SK-N-SH (cell line): ENCODE measurements around the gene NTM. TPM values are rescaled to one million over a fixed set of nuclear protein-coding genes. Genes with fewer than 3 reads are reported as not detected.

Source experiments
- CTCF ChIA-PET: fragments of 300-600, 350-600 bp; formaldehyde crosslinking; extraction: SDS; loops from one replicate; lab custom pipeline; 2021; lab: Yijun Ruan, JAX
- POLR2A ChIA-PET: fragments of 350-600 bp; sonication (Branson Sonifier 250); formaldehyde crosslinking; extraction: SDS; loops from one replicate; lab custom pipeline; 2020; ENCODE audit warnings: antibody characterized with exemption, inconsistent platforms; lab: Yijun Ruan, JAX
- DNase-seq: peaks from one replicate; pipeline ENCODE4 v3.0.0; 2012
- H2AFZ ChIP-seq: fragments of 200-600 bp; sonication (generic); 2 replicates; pipeline ENCODE4 v1.8.1; 2016; ENCODE audit warnings: antibody characterized with exemption, mild to moderate bottlenecking, low read depth
- H3F3A ChIP-seq: fragments of 200-600 bp; sonication (generic); replicated peaks from 2 replicates; pipeline ENCODE3; 2016; ENCODE audit warnings: antibody characterized with exemption, mild to moderate bottlenecking; ENCODE audit not compliant: insufficient read depth
- H3K27ac ChIP-seq, 2 experiments: fragments of 200-500 bp in 1 of 2; fragments of 200-600 bp in 1 of 2; sonication (Bioruptor generic) in 1 of 2; sonication (generic), shearing (Covaris generic) in 1 of 2; 2 replicates each; pipeline versions ENCODE4 v1.5.1 to v1.6.1; 2014 to 2016; ENCODE audit warnings: low read depth in 2 of 2, inconsistent platforms in 1 of 2, low read length in 1 of 2, mild to moderate bottlenecking in 1 of 2, mixed read lengths in 1 of 2
- H3K27me3 ChIP-seq: fragments of 200-600 bp; sonication (generic), shearing (Covaris generic); 2 replicates; pipeline ENCODE4 v1.6.1; 2016; ENCODE audit warnings: mixed run types; ENCODE audit not compliant: insufficient read depth
- H3K36me3 ChIP-seq, 2 experiments: fragments of 200-500 bp in 1 of 2; fragments of 200-600 bp in 1 of 2; sonication (Bioruptor generic) in 1 of 2; sonication (generic) in 1 of 2; replicated peaks in 1 of 2; 2 replicates each; pipeline versions ENCODE3 to v1.5.1; 2014 to 2016; ENCODE audit warnings: low read length in 1 of 2, mild to moderate bottlenecking in 1 of 2; ENCODE audit not compliant: insufficient read depth in 2 of 2, control insufficient read depth in 1 of 2
- H3K4me1 ChIP-seq, 2 experiments: fragments of 200-500 bp in 1 of 2; fragments of 200-600 bp in 1 of 2; sonication (Bioruptor generic) in 1 of 2; sonication (generic), shearing (Covaris generic) in 1 of 2; 2 replicates each; pipeline versions ENCODE4 v1.5.1 to v1.6.1; 2014 to 2016; ENCODE audit warnings: low read depth in 1 of 2, low read length in 1 of 2, mixed run types in 1 of 2; ENCODE audit not compliant: insufficient read depth in 2 of 2, control insufficient read depth in 1 of 2
- H3K4me2 ChIP-seq: fragments of 200-600 bp; sonication (generic), shearing (Covaris generic); 2 replicates; pipeline ENCODE4 v1.6.1; 2017; ENCODE audit warnings: mixed run types
- H3K4me3 ChIP-seq, 2 experiments: fragments of 200-500 bp in 1 of 2; fragments of 200-600 bp in 1 of 2; sonication (Bioruptor generic) in 1 of 2; sonication (generic), shearing (Covaris generic) in 1 of 2; 2 replicates each; pipeline versions ENCODE4 v1.5.1 to v1.8.1; 2014 to 2016; ENCODE audit warnings: low read depth in 2 of 2, inconsistent platforms in 1 of 2, low read length in 1 of 2, mild to moderate bottlenecking in 1 of 2, mixed read lengths in 1 of 2, moderate library complexity in 1 of 2
- H3K79me2 ChIP-seq: fragments of 200-600 bp; sonication (generic); 2 replicates; pipeline ENCODE4 v1.8.1; 2017; ENCODE audit warnings: mild to moderate bottlenecking; ENCODE audit not compliant: insufficient read depth
- H3K9ac ChIP-seq: fragments of 200-600 bp; sonication (generic); 2 replicates; pipeline ENCODE4 v1.6.1; 2017; ENCODE audit warnings: mixed run types
- H3K9me2 ChIP-seq: fragments of 200-600 bp; sonication (generic); 2 replicates; pipeline ENCODE4 v1.6.1; 2017; ENCODE audit warnings: mixed run types
- H3K9me3 ChIP-seq: fragments of 200-600 bp; sonication (generic); 2 replicates; pipeline ENCODE4 v1.6.1; 2017; ENCODE audit warnings: mixed run types, mild to moderate bottlenecking, moderate library complexity
- H4K20me1 ChIP-seq: fragments of 200-600 bp; sonication (generic); 2 replicates; pipeline ENCODE4 v1.6.1; 2017; ENCODE audit warnings: mild to moderate bottlenecking, mixed run types; ENCODE audit not compliant: insufficient read depth
- CHD2 ChIP-seq: fragments of 150-350 bp; IDR thresholded peaks from 2 replicates; pipeline ENCODE4 v1.6.1; 2018; ENCODE audit warnings: low read length; ENCODE audit not compliant: partially characterized antibody
- ELF1 ChIP-seq: IDR thresholded peaks from 2 replicates; pipeline ENCODE4 v1.4.0; 2012
- EP300 ChIP-seq, 2 experiments: IDR thresholded peaks; 2 replicates each; pipeline versions ENCODE4 v1.4.0 to v1.6.1; 2012; ENCODE audit warnings: borderline replicate concordance in 1 of 2, low read depth in 1 of 2, low read length in 1 of 2
- EZH2phosphoT487 ChIP-seq: fragments of 200-600 bp; sonication (generic); IDR thresholded peaks from 2 replicates; pipeline ENCODE4 v1.6.1; 2017; ENCODE audit warnings: low read depth, mixed run types, mild to moderate bottlenecking, antibody characterized with exemption, moderate library complexity, borderline replicate concordance
- FOSL2 ChIP-seq: IDR thresholded peaks from 2 replicates; pipeline ENCODE4 v1.4.0; 2012; ENCODE audit warnings: low read depth, mild to moderate bottlenecking, moderate library complexity, borderline replicate concordance
- FOXJ3 ChIP-seq: sonication (generic); formaldehyde crosslinking; IDR thresholded peaks from 2 replicates; pipeline ENCODE4 v1.5.1; 2020; ENCODE audit warnings: mild to moderate bottlenecking, missing genetic modification reagents
- GABPA ChIP-seq: IDR thresholded peaks from 2 replicates; pipeline ENCODE4 v1.4.0; 2012; ENCODE audit warnings: low read depth, mild to moderate bottlenecking
- GATA2 ChIP-seq: sonication (generic); formaldehyde crosslinking; IDR thresholded peaks from 2 replicates; pipeline ENCODE4 v1.5.0; 2020; ENCODE audit warnings: mild to moderate bottlenecking, missing genetic modification reagents
- JUND ChIP-seq: IDR thresholded peaks from 2 replicates; pipeline ENCODE4 v1.4.0; 2012
- MXI1 ChIP-seq: IDR thresholded peaks from 2 replicates; pipeline ENCODE4 v1.6.1; 2012; ENCODE audit warnings: mild to moderate bottlenecking, low read depth, low read length, improper control_type of control experiment
- NRF1 ChIP-seq: IDR thresholded peaks from 2 replicates; pipeline ENCODE4 v1.6.1; 2012; ENCODE audit warnings: low read depth, mild to moderate bottlenecking, low read length
- POLR2AphosphoS5 ChIP-seq: IDR thresholded peaks from 2 replicates; pipeline ENCODE4 v1.6.1; 2012; ENCODE audit warnings: low read depth, low read length
- RCOR1 ChIP-seq: fragments of 150-350 bp; IDR thresholded peaks from 2 replicates; pipeline ENCODE4 v1.6.1; 2017; ENCODE audit warnings: antibody characterized with exemption, low read length
- RXRA ChIP-seq: IDR thresholded peaks from 2 replicates; pipeline ENCODE4 v1.4.0; 2012; ENCODE audit warnings: low read depth, mild to moderate bottlenecking, borderline replicate concordance
- SIN3A ChIP-seq: IDR thresholded peaks from 2 replicates; pipeline ENCODE4 v1.6.1; 2012; ENCODE audit warnings: low read depth, mild to moderate bottlenecking, low read length, moderate library complexity, borderline replicate concordance
- TAF1 ChIP-seq: IDR thresholded peaks from 2 replicates; pipeline ENCODE4 v1.6.1; 2012; ENCODE audit warnings: low read depth, mild to moderate bottlenecking, low read length, moderate library complexity, borderline replicate concordance
- TEAD4 ChIP-seq: IDR thresholded peaks from 2 replicates; pipeline ENCODE4 v1.4.0; 2012; ENCODE audit warnings: mild to moderate bottlenecking, borderline replicate concordance; ENCODE audit not compliant: insufficient read depth
- YY1 ChIP-seq: IDR thresholded peaks from 2 replicates; pipeline ENCODE4 v1.4.0; 2012; ENCODE audit warnings: low read depth, mild to moderate bottlenecking
- whole genome bisulfite sequencing: methylation state at CpG from one replicate; pipeline ENCODE4 v1.1.6; 2017; ENCODE audit warnings: low lambda C conversion rate; 5-methylcytosine and 5-hydroxymethylcytosine counted together
- polyA plus RNA-seq, 3 experiments: library from polyadenylated mRNA; depleted of rRNA; stranded (reverse); fragments of >200 nt; gene quantifications; 2 replicates each; pipeline ENCODE4 v1.2.3, GENCODE V29; 2012
- TF ChIP-seq, protein P1 (sequence below): fragments of 150-350 bp; IDR thresholded peaks from 2 replicates; pipeline ENCODE4 v1.6.1; 2017; ENCODE audit warnings: antibody characterized with exemption, low read length, low read depth, borderline replicate concordance
- TF ChIP-seq, protein P2 (sequence below): fragments of 200-600 bp; sonication (generic); IDR thresholded peaks from 2 replicates; pipeline ENCODE4 v1.6.1; 2017; ENCODE audit warnings: antibody characterized with exemption, mild to moderate bottlenecking, moderate library complexity
- TF ChIP-seq, protein P3 (sequence below): IDR thresholded peaks from 2 replicates; pipeline ENCODE4 v1.4.0; 2012; ENCODE audit warnings: low read depth, borderline replicate concordance
- TF ChIP-seq, protein P4 (sequence below): IDR thresholded peaks from 2 replicates; pipeline ENCODE4 v1.6.1; 2012; ENCODE audit warnings: mild to moderate bottlenecking, low read depth, low read length, moderate library complexity
- TF ChIP-seq, protein P5 (sequence below): IDR thresholded peaks from 2 replicates; pipeline ENCODE4 v1.4.0; 2012; ENCODE audit warnings: low read depth
- TF ChIP-seq, protein P6 (sequence below): IDR thresholded peaks from 2 replicates; pipeline ENCODE4; 2012

The NTM gene
- polyA plus RNA-seq, 1 of the 3 experiments (the other 2 are of a cell fraction), result 20.0 TPM

DNA sequence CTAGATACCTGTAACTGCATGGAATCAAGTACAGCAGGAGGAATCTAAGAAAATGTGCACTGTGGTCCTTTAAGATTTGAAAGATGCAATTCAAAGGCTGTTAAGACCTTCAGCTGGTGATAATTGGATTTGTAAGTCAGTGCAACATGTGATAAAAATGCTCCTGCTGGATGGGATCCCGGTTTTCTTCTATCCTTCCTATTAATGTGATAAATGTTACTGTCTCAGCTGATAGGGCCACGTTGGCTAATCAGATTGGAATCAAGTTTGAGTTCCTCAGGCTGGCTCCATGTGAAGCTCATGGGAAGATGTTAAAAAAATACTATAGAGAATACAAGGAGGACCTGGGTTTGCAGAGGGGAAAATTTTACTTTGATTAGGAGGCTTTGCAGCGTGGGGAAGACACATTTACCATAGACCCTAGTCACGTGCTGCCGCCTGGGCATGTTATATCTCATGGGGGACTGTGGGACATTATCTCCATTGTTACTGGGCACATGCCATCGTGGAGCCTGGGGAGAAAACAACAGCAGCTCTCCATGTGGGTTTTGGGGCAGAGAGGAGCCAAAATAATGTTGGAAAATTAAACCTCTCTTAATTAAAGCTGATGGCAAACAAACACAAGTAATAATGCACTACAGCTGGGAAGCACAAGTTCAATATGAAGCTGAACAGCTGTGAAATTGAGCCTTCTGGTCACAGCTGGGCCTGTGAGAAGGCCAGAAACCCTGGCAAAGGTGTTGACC is 652.5 kb downstream of the NTM start:
- peaks cover 12% of the 10 kb centered on the region; the same call in 1 of the 2 replicates for H3K79me2 ChIP-seq
- TF ChIP-seq EP300 (IDR thresholded peaks at IDR 0.05; ENCODE audit: borderline replicate concordance in 1 of 2, low read depth in 1 of 2, low read length in 1 of 2) (peak in 1 of 2 experiments; percentile 78; a peak in 1 of 4 replicates), GABPA (no peak), YY1 (no peak), ELF1 (no peak), RXRA (0 out of 2 replicates have a peak, but pooled peaks have one; percentile 34), FOXJ3 (no peak), RCOR1 (no peak), TAF1 (no peak), MXI1 (no peak), CHD2 (no peak), EZH2phosphoT487 (no peak), NRF1 (no peak), TEAD4 (peak; percentile 47; the same call in 1 of the 2 replicates), POLR2AphosphoS5 (peak; percentile 52; the same call in 1 of the 2 replicates), JUND (peak; percentile 73), FOSL2 (peak; percentile 40; the same call in 1 of the 2 replicates), SIN3A (no peak), GATA2 (no peak)
- TF ChIP-seq, protein P1, sequence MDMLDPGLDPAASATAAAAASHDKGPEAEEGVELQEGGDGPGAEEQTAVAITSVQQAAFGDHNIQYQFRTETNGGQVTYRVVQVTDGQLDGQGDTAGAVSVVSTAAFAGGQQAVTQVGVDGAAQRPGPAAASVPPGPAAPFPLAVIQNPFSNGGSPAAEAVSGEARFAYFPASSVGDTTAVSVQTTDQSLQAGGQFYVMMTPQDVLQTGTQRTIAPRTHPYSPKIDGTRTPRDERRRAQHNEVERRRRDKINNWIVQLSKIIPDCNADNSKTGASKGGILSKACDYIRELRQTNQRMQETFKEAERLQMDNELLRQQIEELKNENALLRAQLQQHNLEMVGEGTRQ, result no peak
- TF ChIP-seq, protein P2, sequence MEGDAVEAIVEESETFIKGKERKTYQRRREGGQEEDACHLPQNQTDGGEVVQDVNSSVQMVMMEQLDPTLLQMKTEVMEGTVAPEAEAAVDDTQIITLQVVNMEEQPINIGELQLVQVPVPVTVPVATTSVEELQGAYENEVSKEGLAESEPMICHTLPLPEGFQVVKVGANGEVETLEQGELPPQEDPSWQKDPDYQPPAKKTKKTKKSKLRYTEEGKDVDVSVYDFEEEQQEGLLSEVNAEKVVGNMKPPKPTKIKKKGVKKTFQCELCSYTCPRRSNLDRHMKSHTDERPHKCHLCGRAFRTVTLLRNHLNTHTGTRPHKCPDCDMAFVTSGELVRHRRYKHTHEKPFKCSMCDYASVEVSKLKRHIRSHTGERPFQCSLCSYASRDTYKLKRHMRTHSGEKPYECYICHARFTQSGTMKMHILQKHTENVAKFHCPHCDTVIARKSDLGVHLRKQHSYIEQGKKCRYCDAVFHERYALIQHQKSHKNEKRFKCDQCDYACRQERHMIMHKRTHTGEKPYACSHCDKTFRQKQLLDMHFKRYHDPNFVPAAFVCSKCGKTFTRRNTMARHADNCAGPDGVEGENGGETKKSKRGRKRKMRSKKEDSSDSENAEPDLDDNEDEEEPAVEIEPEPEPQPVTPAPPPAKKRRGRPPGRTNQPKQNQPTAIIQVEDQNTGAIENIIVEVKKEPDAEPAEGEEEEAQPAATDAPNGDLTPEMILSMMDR, result no peak
- TF ChIP-seq, protein P3, sequence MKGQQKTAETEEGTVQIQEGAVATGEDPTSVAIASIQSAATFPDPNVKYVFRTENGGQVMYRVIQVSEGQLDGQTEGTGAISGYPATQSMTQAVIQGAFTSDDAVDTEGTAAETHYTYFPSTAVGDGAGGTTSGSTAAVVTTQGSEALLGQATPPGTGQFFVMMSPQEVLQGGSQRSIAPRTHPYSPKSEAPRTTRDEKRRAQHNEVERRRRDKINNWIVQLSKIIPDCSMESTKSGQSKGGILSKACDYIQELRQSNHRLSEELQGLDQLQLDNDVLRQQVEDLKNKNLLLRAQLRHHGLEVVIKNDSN, result peak; percentile 38; the same call in 1 of the 2 replicates
- TF ChIP-seq, protein P4, sequence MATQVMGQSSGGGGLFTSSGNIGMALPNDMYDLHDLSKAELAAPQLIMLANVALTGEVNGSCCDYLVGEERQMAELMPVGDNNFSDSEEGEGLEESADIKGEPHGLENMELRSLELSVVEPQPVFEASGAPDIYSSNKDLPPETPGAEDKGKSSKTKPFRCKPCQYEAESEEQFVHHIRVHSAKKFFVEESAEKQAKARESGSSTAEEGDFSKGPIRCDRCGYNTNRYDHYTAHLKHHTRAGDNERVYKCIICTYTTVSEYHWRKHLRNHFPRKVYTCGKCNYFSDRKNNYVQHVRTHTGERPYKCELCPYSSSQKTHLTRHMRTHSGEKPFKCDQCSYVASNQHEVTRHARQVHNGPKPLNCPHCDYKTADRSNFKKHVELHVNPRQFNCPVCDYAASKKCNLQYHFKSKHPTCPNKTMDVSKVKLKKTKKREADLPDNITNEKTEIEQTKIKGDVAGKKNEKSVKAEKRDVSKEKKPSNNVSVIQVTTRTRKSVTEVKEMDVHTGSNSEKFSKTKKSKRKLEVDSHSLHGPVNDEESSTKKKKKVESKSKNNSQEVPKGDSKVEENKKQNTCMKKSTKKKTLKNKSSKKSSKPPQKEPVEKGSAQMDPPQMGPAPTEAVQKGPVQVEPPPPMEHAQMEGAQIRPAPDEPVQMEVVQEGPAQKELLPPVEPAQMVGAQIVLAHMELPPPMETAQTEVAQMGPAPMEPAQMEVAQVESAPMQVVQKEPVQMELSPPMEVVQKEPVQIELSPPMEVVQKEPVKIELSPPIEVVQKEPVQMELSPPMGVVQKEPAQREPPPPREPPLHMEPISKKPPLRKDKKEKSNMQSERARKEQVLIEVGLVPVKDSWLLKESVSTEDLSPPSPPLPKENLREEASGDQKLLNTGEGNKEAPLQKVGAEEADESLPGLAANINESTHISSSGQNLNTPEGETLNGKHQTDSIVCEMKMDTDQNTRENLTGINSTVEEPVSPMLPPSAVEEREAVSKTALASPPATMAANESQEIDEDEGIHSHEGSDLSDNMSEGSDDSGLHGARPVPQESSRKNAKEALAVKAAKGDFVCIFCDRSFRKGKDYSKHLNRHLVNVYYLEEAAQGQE, result no peak
- TF ChIP-seq, protein P5, sequence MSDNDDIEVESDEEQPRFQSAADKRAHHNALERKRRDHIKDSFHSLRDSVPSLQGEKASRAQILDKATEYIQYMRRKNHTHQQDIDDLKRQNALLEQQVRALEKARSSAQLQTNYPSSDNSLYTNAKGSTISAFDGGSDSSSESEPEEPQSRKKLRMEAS, result peak; percentile 82
- TF ChIP-seq, protein P6, sequence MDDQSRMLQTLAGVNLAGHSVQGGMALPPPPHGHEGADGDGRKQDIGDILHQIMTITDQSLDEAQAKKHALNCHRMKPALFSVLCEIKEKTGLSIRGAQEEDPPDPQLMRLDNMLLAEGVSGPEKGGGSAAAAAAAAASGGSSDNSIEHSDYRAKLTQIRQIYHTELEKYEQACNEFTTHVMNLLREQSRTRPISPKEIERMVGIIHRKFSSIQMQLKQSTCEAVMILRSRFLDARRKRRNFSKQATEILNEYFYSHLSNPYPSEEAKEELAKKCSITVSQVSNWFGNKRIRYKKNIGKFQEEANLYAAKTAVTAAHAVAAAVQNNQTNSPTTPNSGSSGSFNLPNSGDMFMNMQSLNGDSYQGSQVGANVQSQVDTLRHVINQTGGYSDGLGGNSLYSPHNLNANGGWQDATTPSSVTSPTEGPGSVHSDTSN, result peak; percentile 86

More for the DNA sequence above, 652.5 kb downstream of the NTM start:
- Histone ChIP-seq H3F3A (peaks cover 16% of the 10 kb centered on the region), H3K27me3 (no peaks in the 10 kb centered on the region), H4K20me1 (no peaks in the 10 kb centered on the region), H2AFZ (no peak overlapping the region), H3K9me2 (no peaks in the 10 kb centered on the region), H3K9me3 (no peaks in the 10 kb centered on the region; the same call in 1 of the 2 replicates), H3K36me3 (no peaks in the 10 kb centered on the region), H3K9ac (peak overlapping the region; percentile 9; the same call in 1 of the 2 replicates), H3K4me1 (peaks cover 6 to 38% of the 10 kb centered on the region in 2 experiments), H3K4me3 (no peak overlapping the region), H3K27ac (peak overlapping the region; percentile 53 to 81; a peak in 3 of 4 replicates), H3K4me2 (peak overlapping the region; percentile 33; the same call in 1 of the 2 replicates)
- CTCF ChIA-PET, result interaction anchor here (1.2 to 2.6 kb wide), 3 partner anchors 152 to 275 kb away, joined by 5 to 12 read pairs (median 10); no protein-coding TSS in a partner anchor
- POLR2A ChIA-PET, result no interaction called here
- 45% methylated on average over 6 of the region's 6 CpGs for WGBS
- no peak for DNase-seq
